Adipose tissue (tissue), 3 donors: ENCODE measurements around the gene DIAPH3. TPM values are rescaled to one million over a fixed set of nuclear protein-coding genes. Genes with fewer than 3 reads are reported as not detected.

Experiments
- H3K27ac ChIP-seq: one replicate; pipeline ENCODE4 v1.5.1; 2013; ENCODE audit warnings: low read depth, low read length
- WGBS, 3 donors: extraction: QIAGEN DNeasy Blood & Tissue Kit; methylation state at CpG; one replicate each; pipeline ENCODE4 v1.1.7; 2013; 5-methylcytosine and 5-hydroxymethylcytosine counted together
- polyA plus RNA-seq, 3 donors: library from polyadenylated mRNA; stranded (reverse); fragments of 200-250 nt; gene quantifications; one replicate each; pipeline ENCODE4 v1.2.3, GENCODE V29; 2013
- donor health status: healthy with polysubstance abuse.
- donor health status: Bipolar disorder and iron deficiency.
- donor health status: healthy.

DIAPH3 gene
- polyA plus RNA-seq, 3 donors, result 0.06 to 0.45 (median 0.24) TPM

GRCh38 chr13:59931621-59932020, 232.1 kb downstream of the DIAPH3 start:
- WGBS, 3 donors, result 51 to 83% (median 80%) methylated on average over 1 of the region's 1 CpG
- H3K27ac ChIP-seq, result no peak overlapping the region

DNA sequence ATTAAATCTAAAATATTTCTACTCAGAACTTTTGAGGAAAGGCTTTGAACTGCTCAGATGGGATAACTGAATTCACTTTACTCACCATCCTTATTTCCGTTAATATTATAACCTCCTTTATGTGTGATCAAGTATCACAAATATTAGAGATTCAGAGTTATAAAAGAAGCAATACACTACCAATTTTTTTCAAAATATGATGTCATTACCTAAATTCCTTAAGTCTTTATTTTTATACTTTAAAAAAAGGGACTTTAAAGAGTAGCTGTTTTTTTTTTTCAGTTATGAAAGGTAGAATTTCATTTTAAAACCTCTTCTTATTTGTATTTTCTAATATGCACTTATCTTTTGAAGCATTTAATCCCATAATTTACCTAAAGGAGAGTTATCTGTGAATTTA, 239.5 kb downstream of the DIAPH3 start:
- WGBS, 3 donors, result 94 to 100% (median 98%) methylated on average over 1 of the region's 1 CpG
- H3K27ac ChIP-seq, result no peak overlapping the region

DNA sequence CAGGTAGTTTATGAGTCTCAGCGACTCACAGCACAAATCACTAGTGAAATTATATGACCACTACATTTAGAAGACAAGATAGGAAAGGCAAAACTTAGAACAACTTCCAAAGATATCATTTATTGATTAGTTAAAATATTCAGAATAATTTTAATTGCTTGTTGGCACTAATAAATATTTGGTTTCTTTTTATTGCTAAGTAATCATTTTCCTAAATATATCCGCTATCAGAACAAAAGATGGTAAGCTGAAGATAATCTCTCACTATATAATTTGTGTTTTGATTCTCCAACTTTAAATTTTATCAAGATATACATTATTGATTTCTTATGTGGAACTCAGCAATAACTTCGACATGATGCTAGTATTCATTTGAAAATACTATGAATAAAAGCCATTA, 248.5 kb downstream of the DIAPH3 start:
- 93 to 98% (median 95%) methylated on average over 3 of the region's 3 CpGs for WGBS, 3 donors

GRCh38 chr13:59914556-59914955, 249.2 kb downstream of the DIAPH3 start:
- WGBS, 3 donors, result 63 to 97% (median 89%) methylated on average over 2 of the region's 2 CpGs
- no peak overlapping the region for H3K27ac ChIP-seq

More for the DNA sequence above, 248.5 kb downstream of the DIAPH3 start:
- H3K27ac ChIP-seq, result no peak overlapping the region

- H3K27ac ChIP-seq, result no peak overlapping the region
- WGBS, 3 donors, result 37 to 59% (median 54%) methylated on average over 7 of the region's 7 CpGs
Observed at GRCh38 chr13:59906413-59907049, 257.2 kb downstream of the DIAPH3 start.

- WGBS, 3 donors, result 84 to 94% (median 89%) methylated on average over 3 of the region's 3 CpGs
- no peak overlapping the region for H3K27ac ChIP-seq
Observed at GRCh38 chr13:59901191-59901590, 262.5 kb downstream of the DIAPH3 start.

GRCh38 chr13:59898066-59898465, 265.7 kb downstream of the DIAPH3 start:
- H3K27ac ChIP-seq, result no peak overlapping the region
- 70 to 82% (median 78%) methylated on average over 2 of the region's 2 CpGs for WGBS, 3 donors

DNA sequence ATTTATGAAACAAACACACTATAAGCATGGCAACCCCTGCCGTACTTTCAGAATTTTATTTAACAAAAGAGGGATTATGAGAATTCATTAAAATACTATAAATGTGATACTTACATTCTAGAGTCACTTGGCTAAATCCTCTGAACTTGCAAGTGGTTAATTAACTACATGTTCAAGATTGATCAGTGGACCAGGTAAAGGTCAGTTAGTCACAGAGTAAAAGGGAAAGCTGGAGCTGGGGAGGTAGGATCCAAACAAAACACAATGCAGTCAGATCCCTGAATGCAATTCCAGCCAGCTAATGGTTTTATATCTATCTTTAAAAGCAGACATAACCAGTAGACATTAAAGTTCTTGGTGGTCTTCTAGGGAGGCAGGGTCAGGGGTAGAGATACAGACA, 270.5 kb downstream of the DIAPH3 start:
- H3K27ac ChIP-seq, result no peak overlapping the region
- WGBS, 3 donors, result 97 to 100% (median 98%) methylated on average over 1 of the region's 1 CpG

DNA sequence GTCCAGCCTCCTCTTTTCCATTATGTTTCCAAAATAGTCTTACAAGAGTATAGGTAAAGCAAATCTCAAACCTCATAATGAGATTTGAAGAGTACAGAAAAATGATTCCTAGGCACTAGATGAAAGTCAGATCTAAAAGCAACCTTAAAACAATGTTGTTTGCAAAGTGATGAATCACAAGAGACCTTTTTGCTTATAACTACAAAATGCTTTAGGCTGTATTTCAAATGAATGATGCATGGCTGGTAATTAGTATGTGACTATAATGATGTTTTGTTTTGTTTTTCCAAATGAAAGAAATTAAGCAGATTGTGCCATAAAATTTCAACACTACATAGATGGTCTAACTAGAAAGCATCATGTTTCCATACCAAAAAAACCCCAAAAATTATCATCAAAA, 272.7 kb downstream of the DIAPH3 start:
- no peak overlapping the region for H3K27ac ChIP-seq

DNA sequence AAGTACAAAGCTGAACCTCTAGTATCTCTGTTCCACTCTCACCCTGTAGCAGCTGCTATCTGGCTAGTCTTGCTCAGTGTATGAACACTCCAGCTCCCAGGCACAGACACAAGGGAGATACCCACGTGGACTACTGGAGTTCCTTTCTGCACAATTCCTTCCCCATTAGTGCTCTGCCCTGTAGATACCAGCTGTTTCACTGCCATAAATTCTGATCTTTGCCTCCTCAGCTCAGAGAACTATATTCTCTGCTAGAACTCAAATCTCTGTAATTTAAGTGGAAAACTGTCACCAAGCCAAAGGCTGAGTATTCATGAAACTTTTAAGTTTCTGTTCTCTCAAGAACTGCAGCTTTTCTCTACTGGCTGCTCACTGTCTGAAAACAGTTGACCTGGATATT, 273.7 kb downstream of the DIAPH3 start:
- 65 to 86% (median 74%) methylated on average over 1 of the region's 1 CpG for WGBS, 3 donors
- H3K27ac ChIP-seq, result no peak overlapping the region

DNA sequence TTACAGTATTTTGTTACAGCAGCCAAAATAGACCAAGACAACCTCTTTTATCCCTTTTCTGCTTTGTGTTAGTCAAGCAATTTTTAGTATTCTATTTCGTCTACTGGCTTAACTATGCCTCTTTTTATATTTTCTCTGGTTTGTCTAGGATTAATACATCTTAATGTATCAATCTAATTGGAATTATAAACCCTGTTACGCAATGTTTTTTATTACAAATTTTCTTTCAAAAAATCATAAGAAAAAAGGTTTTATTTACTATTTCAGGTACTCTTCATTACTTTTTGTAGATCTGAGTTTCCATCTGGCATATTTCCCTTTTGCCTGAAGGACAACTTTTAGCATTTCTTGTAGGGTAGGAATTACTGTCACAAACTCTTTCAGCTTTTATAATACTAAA, 275.3 kb downstream of the DIAPH3 start:
- WGBS, 3 donors, result 96 to 99% (median 98%) methylated on average over 2 of the region's 2 CpGs
- no peak overlapping the region for H3K27ac ChIP-seq

- H3K27ac ChIP-seq, result no peak overlapping the region
- WGBS, 3 donors, result 73 to 81% (median 75%) methylated on average over 3 of the region's 3 CpGs
Observed at GRCh38 chr13:59885076-59885475, 278.7 kb downstream of the DIAPH3 start.

GRCh38 chr13:59883885-59884284, 279.8 kb downstream of the DIAPH3 start:
- WGBS, 3 donors, result 98 to 100% (median 99%) methylated on average over 5 of the region's 5 CpGs

DNA sequence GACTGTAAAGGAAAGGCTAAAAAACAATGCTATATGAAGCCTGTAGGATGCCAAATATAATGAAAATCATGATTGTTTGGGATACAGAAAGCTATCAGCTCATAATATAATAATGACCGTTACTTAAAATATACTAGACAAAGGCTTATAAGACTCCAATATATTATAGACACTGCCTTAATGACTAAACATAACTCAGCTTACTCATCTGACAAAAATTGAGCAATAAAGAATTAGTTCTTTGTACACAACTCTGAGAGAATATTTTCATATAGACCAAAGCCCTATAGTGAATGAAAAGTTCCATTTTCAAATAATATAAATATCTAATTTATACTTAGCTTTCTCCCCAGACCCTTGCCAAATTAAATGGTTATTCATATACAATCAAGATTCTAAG, 283.3 kb downstream of the DIAPH3 start:
- H3K27ac ChIP-seq, result no peak overlapping the region
- WGBS, 3 donors, result 79 to 89% (median 80%) methylated on average over 1 of the region's 1 CpG

More at GRCh38 chr13:59883885-59884284, 279.8 kb downstream of the DIAPH3 start:
- no peak overlapping the region for H3K27ac ChIP-seq

DNA sequence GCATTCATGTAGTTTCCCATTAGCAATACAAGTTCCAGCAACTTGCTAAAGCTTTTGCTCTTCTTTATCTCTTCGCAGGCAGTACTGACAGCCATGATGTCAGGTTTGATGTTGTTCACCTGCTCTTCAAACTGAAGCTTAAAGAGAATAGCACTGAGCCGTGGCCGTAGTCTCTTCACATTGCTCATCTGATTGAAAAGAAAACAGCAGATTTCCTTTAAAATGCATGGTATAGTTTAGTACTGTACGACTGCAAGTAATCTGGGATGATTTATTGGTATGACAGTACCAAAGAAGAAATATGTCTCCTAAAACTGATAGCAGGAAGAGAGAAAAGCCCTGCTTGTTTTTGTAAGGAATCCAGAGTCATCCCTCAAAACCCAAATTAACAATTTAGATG, 284.4 kb downstream of the DIAPH3 start:
- 71 to 85% (median 74%) methylated on average over 4 of the region's 4 CpGs for WGBS, 3 donors
- no peak overlapping the region for H3K27ac ChIP-seq

- WGBS, 3 donors, result 74 to 78% (median 77%) methylated on average over 2 of the region's 2 CpGs
- no peak overlapping the region for H3K27ac ChIP-seq
Observed at GRCh38 chr13:59877933-59878332, 285.8 kb downstream of the DIAPH3 start.

DNA sequence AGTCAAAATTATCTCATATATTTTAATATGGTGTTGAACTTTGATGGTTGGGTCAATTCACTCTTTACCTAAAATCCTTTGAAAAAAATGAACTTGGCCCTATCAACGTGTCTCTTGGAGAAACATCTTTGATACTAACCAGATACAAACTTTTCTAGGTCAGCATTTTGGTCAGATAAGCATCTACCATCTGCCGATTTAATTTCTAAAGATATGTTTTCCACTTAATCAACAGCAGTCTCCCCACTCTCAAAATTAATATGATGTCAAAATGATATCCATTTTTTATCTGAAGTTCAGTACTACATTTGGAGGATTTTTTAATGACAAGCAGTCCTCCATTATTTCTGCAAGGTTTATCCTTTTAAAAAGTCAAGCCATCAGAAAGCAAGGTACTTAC, 288.8 kb downstream of the DIAPH3 start:
- H3K27ac ChIP-seq, result no peak overlapping the region
- 79 to 81% (median 81%) methylated on average over 2 of the region's 2 CpGs for WGBS, 3 donors

DNA sequence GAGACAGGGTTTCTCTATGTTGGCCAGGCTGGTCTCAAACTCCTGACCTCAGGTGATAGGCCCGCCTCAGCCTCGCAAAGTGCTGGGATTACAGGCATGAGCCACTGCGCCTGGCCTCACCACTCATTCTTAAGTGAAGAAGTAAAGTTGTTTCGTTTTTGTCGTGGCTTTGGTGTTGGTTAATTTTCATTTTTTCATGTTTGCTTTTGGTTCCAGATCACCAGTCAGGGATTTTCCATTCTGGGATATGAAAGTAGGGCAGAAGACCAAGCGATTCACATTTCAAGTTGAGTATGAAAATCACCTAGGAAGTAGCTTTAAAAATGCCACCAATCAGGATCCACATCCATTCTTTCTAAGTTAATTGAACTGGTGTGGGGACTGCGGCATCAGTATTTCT, 289.9 kb downstream of the DIAPH3 start:
- H3K27ac ChIP-seq, result no peak overlapping the region
- 96 to 98% (median 97%) methylated on average over 7 of the region's 7 CpGs for WGBS, 3 donors

- H3K27ac ChIP-seq, result no peak overlapping the region
- WGBS, 3 donors, result 86 to 92% (median 92%) methylated on average over 3 of the region's 3 CpGs
Observed at GRCh38 chr13:59873309-59873708, 290.4 kb downstream of the DIAPH3 start.

DNA sequence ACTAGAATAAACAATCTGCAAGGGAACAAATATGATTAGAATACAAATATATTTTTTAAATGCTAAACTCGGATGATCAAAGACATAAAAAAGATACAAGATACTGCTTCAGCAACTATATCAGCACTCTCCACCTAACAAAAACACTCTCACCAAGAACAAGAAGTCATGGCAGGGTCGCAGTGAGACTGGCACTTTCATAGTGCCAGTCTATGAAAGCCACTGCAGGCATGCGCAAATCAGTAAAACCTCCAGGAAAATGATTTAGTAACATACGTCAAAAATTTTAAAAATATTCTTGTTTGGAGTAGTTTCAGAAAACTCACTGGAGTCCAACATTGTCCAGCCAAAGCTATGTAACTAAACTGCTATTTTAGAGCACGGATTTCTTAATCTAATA, 295.9 kb downstream of the DIAPH3 start:
- 64 to 82% (median 66%) methylated on average over 5 of the region's 5 CpGs for WGBS, 3 donors
- H3K27ac ChIP-seq, result no peak overlapping the region

DNA sequence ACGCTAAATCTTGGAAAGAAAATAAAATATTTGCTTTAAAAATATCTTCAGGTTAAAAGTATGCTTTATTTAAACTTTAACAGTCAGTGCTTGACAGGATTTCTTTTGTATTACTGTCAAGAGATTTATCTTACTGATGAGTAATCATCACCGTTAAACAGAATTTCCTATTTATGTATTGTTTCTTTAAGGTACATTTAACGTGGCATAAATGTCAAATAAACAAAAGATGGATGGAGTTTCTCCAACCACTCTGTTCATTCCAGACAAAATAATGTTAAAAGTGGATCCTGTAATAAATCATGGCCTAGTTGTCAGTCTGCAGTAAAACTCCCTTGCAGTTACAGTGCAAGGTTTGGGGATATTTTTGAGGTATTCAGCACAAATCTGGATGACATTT, 298.3 kb downstream of the DIAPH3 start:
- WGBS, 3 donors, result 21 to 47% (median 34%) methylated on average over 3 of the region's 3 CpGs
- no peak overlapping the region for H3K27ac ChIP-seq
